CD4-positive, alpha-beta T cell treated with Interleukin-12 subunit alpha and Interleukin-12 subunit beta, for 1 hour (primary cell): ENCODE measurements around the gene DAB2IP.

ENCODE experiments used
- DNase-seq: peaks from one replicate; pipeline ENCODE4 v3.0.0-alpha.2; 2020

DAB2IP gene

DNA sequence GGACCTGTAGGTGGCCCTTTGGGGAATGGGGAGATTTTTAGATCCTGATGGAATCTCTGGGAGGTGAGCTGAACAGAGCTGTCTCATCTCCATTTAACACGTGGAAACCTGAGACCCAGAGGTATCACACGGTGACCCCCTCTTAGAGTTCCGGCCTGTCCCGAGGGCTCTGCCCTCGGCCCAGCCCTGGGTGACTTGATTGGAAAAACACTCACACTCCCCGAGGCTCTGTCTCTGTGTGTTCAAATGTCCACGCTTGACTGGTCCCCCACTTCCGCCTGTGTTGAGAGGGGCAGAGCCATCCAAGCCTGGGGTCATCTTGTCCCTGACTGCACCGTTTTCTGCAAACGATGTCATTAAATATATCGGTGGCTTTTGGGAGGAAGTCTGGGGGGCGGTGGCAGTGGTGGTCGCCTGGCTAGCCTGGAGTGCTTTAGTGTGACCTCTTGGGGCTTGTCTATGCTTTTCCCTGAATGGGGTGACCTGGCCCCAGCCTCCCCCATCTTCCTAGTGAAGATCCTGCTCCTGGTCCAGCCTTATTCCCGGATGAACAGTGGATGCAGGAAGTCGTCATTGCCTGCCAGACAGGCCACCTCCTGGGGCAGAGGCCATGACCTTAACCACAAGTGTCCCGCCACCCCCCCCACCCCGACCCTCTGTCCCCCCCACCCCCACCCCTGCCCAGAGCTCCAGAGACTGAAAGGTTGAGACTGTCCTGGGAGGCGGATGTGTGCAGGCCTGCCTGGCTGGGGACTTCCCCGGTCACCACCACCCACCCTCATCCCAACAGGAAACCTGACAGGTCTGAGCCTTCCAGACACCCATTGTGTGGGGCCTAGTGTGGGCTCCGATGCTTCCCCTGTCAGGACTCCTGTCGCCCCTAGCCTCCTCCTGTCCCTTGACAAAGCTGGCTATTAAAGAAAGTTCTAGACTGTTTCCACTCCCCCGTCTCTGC, 5.3 kb upstream of the DAB2IP start:
- DNase-seq, result no peak

DNA sequence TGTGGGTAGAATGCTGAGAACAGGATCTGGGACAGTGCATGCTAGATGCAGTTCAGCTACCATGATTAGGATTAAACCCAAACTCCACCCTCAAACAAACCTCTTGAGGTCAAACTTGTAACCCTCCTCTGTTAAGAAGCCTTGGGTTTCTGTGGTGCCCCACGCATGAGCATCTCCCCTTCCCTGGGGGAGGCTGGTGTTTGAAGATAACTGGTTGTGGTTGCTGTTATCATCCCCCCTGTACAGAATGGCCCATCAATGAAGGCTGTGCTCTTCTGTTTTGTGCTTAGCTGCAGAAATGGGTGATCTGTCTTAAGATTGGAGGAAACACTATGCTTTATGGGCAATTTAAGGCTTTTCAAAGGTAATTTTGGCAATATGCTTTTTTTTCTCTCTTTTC, 4.4 kb upstream of the DAB2IP start:
- no peak for DNase-seq

DNA sequence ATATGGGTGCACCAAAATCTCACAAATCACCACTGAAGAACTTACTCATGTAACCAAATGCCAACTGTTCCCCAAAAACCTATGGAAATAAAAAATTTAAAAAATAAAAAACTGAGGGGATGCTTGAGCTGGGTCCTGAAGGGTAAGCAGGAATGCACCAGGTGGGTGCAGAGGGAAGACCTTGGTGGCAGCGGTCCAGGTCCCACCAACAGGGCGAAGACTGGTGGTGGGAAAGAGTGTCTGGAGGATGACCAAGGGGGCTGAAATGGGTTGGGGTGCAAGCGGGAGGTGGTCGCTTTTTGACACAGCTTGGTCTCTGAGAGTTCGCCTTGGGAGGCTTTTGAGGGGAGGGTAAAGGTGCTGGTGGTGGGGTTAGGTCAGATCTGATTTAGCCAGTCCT, 3.3 kb upstream of the DAB2IP start:
- DNase-seq, result no peak

DNA sequence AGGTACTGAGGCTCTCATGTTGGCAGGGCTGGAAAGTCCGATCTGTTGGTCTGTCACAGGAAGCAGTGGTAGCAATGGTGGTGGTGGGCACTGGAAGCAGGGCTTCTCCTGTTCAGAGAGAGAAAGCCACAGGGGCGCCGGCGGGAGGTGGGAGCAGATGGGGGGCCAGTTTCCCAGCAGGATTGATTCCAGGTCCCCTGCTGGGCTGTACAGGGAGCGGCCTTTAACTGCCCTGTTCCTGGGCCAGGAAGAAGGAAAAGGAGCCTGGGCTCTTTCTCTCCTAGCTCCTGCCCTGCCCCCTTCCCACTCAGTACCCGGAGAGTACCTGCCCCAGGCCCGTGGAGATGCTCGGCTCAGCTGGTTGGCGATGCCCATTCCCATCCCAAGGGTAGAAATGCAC, 2.6 kb upstream of the DAB2IP start:
- DNase-seq, result no peak

DNA sequence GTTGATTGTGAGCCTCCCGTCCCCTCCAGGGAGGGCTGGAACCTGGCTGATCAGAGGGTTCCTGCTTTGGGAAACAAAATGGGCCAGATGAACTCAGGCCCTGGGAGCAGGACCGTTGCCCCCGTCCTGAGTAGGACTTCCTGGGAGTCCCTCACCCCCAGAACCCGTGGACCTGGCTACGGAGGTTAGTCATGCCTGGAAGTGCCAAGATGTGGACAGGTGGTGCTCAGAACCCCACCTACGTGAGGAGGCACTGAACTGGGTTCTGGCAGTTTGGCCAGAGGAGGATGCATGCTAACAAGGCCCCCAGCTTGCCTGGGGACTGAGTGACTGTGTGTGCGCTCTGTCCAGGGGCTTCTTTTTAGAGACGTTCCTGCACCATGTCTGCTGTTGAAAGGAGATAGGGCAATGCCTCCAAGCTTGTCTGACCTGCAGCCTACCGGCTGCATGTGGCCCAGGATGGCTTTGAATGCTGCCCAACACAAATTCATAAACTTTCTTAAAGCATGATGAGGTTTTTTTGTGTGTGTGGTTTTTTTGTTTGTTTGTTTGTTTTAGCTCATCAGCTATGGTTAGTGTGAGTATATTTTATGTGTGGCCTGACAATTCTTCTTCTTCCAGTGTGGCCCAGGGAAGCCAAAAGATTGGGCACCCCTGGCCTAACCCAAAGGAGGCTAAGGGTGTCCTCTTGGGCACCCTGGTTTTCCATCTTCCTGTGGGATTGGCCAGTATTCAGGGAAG, 1.8 kb upstream of the DAB2IP start:
- DNase-seq, result no peak

GRCh38 chr9:121650217-121651007, 1.0 kb upstream of the DAB2IP start:
- DNase-seq, result no peak

GRCh38 chr9:121651008-121651294, 483 bp upstream of the DAB2IP start:
- DNase-seq, result no peak

- no peak for DNase-seq
These were observed 795 bp downstream of the DAB2IP start for GRCh38 chr9:121652021-121652837.

GRCh38 chr9:121652838-121653231, 1.4 kb downstream of the DAB2IP start:
- DNase-seq, result no peak

- DNase-seq, result no peak
These were observed 3.2 kb downstream of the DAB2IP start for GRCh38 chr9:121654499-121655140.

GRCh38 chr9:121655231-121655755, 3.9 kb downstream of the DAB2IP start:
- DNase-seq, result no peak

GRCh38 chr9:121656941-121657470, 5.6 kb downstream of the DAB2IP start:
- no peak for DNase-seq

DNA sequence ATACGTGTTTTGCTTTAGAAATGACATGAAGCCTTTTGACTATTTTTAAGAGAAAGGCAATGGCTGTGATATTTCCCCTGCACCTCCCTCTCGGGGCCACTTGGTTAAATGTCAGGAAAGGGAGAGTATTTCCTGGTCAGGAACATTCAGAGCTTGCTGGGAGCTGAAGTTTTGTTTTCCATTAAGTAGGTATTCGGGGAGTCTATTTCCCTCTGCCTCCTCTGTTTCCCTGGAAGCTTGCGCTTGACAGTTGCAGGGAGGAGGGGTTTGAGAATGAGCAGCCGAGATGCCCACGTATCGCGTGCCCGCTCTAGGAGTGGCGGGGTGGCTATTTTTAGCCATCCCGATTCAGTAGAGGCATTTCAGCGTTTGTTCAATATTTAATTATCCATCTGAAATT, 6.7 kb downstream of the DAB2IP start:
- DNase-seq, result no peak

DNA sequence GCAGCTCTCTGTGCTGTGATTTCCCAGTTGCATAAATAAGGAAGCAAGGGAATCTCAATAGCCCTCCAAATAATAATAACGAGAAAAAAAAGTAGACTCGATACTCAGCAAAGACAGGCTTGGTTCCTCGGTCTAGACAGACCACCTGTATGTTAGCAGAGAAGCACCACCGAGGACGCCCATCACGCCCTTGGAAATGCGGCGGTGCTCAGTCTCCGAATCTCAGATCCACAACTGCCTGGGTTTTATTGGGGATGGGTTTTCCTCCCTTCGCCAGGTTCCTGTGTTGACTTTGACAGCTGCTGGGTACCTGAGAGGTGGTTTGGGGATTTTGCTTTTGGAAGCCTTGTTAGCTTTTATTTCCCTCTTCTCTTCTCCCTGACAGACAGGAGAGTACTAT, 7.2 kb downstream of the DAB2IP start:
- no peak for DNase-seq

DNA sequence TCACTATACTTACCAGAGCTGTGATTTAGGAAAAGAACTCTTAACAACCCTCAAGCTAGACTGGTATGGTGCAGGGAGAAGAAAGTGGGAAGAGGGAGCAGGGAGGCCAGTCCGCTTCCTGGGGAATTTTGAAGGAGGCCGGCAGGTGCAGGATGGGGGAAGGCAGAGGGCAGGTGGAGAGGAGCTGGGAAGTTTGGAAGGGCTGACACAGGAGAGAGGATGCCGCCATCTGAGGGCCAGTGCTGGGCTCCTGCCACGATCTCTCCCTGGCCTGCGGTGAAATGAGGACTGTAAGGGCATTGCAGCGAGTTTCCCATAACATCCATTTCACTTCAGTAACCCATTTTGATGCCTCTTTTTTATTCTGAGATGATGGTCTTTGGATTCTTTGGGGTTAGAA, 8.9 kb downstream of the DAB2IP start:
- DNase-seq, result no peak

GRCh38 chr9:121660876-121661275, 9.4 kb downstream of the DAB2IP start:
- no peak for DNase-seq

DNA sequence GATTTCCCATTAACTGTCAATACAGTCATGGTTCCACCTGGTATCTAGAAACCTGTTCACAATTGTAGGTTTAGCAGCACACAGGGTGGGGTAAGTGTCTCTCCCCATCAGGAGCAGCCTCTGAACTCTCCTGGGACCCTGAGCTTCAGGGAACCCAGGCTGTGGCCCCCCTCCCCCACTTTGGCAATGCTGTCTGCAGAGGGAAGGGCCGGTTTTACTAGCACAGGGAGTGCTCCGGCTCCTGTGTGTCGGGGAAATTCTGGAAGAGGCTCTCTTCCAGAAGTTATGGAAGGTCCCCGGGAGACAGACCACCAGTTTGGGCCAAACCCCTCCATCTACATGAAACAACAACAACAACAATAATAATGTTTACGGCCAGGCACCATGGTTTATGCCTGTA, 9.9 kb downstream of the DAB2IP start:
- DNase-seq, result no peak

DNA sequence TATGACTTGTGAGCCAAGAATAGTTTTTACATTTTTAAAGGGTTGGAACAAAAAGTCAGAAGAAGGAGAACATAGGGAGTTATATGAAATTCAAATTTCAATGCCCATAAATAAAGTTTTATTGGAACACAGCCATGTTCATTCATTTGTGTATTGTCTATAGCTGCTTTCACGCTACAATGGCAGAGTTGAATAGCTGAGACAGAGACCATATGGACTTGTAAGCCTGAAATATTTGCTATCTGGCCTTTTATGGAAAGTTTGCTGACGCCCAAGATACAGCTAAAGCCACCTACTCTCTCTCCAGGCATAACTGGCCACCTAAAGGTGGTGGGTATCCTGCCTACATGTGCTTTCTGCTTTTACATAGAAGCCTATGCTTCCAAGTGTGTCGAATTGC, 10.9 kb downstream of the DAB2IP start:
- DNase-seq, result no peak

- DNase-seq, result no peak
These were observed 11.6 kb downstream of the DAB2IP start for GRCh38 chr9:121662891-121663580.

GRCh38 chr9:121663591-121663990, 12.2 kb downstream of the DAB2IP start:
- DNase-seq, result no peak

DNA sequence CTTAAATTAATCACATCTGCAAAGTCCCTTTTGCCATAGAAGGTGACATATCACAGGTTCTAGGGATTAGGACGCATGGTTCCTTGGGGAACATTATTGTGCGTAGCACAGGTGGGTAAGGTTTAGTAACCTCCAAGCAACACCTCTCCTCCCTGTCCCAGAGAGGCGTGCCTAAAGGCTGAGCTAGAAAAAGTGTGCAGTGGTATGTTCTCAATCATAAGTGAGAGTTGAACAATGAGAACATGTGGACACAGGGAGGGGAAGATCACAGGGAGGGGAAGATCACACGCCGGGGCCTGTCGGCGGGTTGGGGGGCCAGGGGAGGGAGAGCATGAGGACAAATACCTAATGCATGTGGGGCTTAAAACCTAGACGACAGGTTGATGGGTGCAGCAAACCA, 14.9 kb downstream of the DAB2IP start:
- no peak for DNase-seq
